HG02870 (cell line): Measurements from ENCODE around the gene WDR20.
A peak's percentile ranks its signal among the peaks of the same experiment; 100 is the strongest.
"Not testable (repeated sequence)": the region's sequence is repeated elsewhere in the genome, so short reads cannot be mapped to it uniquely, and the experiment has no call there.

Experiments used
- ATAC-seq: cut with Tn5 transposase; IDR thresholded peaks from one replicate; pipeline ENCODE4 v1.9.1; 2021; ENCODE audit warnings: mild to moderate bottlenecking, moderate library complexity; ENCODE audit not compliant: unreplicated experiment

The WDR20 gene, protein sequence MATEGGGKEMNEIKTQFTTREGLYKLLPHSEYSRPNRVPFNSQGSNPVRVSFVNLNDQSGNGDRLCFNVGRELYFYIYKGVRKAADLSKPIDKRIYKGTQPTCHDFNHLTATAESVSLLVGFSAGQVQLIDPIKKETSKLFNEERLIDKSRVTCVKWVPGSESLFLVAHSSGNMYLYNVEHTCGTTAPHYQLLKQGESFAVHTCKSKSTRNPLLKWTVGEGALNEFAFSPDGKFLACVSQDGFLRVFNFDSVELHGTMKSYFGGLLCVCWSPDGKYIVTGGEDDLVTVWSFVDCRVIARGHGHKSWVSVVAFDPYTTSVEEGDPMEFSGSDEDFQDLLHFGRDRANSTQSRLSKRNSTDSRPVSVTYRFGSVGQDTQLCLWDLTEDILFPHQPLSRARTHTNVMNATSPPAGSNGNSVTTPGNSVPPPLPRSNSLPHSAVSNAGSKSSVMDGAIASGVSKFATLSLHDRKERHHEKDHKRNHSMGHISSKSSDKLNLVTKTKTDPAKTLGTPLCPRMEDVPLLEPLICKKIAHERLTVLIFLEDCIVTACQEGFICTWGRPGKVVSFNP

DNA sequence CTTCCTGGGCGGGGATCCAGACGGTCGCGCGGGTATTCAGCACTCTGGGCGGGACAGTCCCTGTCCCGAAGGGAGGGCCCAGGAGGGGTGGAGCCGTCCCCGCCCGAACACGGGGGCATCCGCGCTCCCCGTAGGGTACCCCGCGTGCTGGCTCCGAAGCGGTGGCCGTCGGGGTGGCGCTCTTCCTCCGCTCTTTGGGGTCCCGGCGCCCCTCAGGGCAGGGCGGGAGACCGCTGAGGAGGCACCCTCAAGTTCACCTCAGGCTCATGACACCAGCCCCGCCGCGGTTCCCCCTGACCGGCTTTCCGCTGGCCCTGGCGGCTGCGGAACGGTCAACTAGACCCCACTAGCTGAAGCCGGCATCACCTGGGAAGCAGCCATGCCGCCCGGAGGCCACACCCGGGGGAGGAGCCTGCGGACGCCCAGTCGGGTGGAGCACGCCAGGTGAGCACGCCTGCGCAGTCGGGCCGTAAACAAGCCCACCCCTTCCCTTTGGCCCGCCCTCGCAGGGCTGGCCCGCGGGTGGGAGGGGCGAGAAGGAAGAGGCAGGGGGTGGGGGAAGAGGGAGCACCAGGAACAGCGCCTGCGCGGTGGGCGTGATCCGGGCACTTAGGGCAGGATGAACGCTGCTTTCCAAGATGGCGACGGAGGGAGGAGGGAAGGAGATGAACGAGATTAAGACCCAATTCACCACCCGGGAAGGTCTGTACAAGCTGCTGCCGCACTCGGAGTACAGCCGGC is at the start of gene WDR20:
Gene WDR20 (plus strand): TSS at position 612 of the 741 bp plus-strand sequence. CDS start 27 bp downstream, at position 639.
- peak; percentile 82 for ATAC-seq

DNA sequence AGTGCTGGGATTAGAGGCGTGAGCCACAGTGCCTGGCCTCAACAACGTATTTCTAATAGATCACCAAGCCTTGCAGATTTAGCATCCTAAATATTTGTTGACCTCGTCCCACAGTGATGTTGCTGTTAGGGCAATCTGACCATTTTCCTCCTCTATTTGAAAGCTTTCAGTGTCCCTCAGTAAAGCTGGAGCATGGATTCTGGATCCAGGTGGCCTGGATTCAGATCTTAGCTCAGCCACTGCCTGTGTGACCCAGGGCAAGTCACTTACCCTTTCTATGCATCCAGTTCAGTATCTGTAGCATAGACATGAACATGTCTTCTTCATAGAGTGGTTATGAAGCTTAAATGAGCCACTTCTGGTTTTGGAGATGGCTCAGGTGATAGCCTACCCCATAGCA is 49.0 kb upstream of the WDR20 start:
- ATAC-seq = no peak

DNA sequence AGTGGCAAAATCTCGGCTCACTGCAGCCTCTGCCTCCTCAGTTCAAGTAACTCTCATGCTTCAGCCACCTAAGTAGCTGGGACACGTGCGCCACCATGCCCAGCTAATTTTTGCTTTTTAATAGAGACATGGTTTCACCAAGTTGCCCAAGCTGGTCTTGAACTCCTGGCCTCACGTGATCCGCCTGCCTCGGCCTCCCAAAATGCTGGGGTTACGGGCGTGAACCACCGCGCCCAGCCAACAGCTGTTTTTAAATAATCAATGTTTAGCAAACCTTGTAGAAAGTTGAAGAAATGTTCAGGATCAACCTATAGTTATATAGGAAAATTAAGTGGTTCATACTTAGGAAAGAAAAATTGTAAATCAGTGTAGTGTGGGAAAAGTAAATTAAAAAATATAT is 46.9 kb upstream of the WDR20 start:
- ATAC-seq = no peak

DNA sequence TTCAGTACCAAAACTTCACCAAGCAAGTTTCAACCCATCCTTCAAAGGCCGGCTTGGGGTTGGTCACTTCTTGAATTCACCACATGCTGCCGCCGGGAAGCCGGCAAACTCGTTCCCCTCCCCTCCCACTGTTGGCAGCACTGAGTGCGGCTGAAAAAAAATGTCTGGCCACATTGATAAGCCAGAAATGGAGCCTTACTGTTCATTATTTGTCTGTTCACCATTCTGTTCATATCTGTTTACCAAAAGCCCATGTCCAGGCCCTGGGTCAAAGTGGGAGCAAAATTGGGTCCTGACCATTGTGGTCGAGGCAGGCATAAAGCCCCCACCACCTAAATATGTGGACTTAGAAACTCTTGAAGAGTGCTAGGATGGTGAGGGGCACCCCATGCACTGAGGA is 45.6 kb upstream of the WDR20 start:
- no peak for ATAC-seq

DNA sequence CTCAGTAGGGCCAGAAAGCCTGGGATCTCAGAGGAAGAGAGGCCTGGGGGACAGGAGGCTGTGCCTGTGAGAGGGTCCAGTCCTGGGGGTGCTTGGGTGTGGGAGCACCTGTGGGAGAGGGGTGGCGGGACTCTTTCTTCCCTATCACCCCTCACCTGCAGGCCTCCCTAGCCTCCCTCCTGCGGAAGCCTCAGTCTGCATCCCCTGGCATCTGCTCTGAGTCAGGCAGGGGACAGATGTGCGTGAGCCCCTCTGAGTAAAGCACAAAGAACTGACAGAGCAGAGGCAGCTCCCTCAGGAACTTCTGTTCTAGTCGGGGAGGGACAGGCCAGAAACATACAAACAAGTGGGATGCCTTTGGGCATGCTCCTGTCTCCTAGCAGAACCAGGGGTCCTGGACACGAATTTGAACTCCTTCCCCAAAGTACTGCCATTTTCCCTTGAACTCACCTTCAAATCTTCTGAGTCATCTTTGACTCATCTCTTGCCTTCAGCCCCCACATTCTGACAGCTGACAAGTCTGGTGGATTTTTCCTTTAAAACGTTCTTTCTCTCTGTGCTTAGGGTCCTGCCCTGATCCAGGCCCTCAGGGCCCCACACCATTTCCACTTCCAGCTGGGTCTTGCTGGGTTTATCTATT is 44.3 kb upstream of the WDR20 start:
- ATAC-seq = no peak

DNA sequence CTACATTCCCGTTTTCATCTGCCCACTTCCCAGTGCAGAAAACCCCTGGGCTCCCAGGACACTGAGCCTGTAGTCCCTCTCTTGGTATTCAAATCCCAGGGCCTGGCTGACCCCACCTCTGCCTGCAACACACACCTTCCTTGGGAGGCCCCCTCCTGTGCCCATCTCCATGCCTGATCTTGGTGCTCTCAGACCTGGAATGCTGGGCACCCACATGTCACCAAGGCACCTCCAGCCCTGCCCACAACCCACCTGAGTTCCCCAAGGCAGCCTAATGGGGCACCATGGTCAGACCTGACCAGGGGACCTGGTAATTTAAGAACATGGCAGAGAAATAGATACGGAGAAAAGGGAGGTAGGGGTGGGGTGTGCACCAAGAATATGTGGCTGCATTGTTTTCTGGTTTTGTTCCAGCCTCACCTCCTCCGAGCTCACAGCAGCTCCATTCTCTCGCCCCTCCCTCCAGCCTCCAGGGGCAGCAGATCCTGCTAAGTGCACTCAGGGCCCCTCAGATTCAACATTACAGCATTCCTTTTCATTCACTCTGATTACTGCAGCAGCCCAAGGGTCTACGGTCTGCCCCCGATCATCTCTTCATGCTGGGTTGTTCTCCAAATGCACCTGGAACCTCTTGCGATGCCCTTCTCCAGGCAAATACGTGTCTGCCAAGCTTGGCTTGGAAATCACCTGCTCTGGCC is 43.7 kb upstream of the WDR20 start:
- no peak for ATAC-seq

DNA sequence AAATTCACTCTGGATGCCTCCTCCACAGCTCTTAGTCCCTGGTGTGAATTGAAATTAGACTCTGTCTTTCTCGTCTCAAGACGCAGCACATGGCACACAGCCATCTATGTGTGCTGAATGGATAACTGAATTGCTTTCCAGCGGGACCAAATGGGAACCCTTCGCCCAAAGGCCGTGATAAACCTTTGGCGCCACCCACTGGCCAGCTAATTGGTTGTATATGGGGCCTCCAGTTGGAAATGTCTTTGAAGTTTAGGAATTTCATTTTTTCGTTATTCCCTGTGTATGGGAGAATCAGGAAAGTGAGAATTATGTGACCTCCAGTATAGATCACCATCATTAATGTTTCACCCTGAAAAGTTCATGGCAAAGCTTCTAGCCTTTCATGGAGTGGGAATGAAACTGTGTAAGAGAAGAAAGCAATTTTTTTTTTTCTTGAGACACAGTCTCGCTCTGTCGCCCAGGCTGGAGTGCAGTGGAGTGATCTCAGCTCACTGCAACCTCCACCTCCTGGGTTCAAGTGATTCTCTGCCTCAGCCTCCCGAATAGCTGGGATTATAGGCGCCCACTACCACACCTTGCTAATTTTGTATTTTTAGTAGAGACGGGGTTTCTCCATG is 43.0 kb upstream of the WDR20 start:
- no peak for ATAC-seq

DNA sequence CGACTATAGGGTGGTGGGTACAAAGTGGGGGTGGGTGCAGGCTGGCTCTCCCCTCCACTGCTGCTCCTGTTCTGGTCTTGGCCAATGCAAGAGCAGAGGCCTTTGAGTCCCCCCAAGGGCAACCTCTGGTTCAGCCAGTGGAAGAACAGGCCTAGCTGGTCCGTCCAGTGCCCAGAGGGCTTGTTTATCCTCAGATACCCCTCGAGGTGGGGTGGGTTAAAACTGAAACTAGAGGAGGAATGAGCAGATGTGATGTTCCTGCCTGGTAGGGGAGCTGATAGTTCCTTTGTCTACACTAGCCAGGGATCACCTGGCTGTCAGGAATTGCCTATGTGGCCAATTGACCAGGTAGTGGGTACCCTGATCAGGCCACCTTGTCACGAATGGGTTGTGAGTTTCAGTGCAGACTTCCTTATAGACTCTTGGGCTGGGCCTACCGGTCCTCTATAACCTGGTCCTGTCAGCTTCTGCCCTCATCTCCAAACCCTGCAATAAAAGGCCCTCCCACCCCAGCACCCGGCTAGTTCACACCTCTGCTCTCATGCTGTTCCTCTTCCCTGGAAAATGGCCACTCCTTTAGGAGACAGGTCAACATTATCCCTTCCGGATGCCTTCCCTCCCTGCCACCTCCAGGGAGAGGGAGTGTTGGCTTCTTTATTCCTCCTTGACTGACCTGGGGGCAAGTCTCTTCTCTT is 42.1 kb upstream of the WDR20 start:
- ATAC-seq = no peak

DNA sequence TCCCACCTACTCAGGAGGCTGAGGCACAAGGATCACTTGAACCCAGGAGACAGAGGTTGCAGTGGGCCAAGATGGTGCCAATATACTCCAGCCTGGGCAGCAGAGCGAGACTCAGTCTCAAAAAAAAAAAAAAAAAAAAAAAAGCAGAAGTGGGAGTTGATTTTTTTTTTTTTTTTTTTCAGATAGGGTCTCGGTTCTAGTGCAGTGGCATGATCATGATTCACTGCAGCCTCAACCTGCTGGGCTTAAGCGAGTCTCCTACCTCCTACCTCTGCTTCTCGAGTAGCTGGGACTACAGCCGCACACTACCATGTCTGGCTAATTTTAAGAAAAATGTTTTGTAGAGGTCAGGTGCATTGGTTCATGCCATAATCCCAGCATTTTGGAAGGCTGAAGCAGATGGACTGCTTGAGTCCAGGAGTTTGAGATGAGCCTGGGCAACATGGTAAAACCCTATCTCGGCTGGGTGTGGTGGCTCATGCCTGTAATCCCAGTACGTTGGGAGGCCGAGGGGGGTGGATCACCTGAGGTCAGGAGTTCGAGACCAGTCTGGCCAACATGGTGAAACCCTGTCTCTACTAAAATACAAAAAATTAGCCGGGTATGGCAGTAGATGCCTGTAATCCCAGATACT is 36.5 kb upstream of the WDR20 start:
- no peak for ATAC-seq

DNA sequence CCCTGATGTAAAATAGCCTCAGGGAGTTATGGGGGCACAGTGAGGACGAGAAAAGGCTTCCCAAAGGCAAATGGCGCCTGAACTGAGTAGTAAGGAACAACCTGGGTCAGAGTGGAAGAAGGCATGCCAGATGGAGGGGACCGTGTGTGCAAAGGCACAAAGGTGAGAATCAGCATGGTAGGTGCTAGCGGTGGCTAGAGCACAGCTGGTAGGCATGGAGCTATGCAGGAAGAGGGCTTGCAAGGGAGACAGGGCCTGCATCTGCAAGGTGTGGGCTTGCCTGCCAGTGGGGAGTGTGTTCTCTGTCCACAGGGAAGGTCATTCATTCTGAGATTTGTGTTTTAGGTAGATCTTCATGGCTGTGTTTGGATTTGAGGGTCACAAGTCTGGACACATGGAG is 34.3 kb upstream of the WDR20 start:
- no peak for ATAC-seq

DNA sequence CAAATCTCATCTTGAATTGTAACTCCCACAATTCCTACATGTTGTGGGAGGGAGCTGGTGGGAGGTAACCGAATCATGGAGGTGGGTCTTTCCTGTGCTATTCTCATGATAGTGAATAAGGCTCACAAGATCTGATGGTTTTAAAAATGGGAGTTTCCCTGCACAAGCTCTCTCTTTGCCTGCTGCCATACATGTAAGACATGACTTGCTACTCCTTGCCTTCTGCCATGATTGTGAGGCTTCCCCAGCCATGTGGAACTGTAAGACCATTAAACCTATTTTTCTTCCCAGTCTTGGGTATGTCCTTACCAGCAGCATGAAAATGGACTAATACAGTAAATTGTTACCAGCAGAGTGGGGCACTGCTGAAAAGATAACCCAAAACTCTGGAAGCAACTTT is 30.4 kb upstream of the WDR20 start:
- not testable (repeated sequence) for ATAC-seq

DNA sequence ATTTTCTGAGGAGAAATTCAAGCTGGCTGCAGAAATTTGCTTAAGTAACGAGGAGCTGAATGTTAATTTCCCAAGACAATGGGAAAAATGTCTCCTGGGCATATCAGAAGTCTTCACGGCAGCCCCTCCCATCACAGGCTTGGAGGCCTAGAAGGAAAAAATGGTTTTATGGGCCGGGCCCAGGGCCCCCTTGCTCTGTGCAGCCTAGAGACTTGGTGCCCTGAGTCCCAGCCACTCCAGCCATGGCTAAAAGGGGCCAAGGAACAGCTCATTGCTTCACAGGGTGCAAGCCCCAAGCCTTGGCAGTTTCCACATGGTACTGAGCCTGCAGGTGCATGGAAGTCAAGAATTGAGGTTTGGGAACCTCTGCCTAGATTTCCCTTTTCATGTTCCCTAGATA is 28.6 kb upstream of the WDR20 start:
- ATAC-seq = no peak

DNA sequence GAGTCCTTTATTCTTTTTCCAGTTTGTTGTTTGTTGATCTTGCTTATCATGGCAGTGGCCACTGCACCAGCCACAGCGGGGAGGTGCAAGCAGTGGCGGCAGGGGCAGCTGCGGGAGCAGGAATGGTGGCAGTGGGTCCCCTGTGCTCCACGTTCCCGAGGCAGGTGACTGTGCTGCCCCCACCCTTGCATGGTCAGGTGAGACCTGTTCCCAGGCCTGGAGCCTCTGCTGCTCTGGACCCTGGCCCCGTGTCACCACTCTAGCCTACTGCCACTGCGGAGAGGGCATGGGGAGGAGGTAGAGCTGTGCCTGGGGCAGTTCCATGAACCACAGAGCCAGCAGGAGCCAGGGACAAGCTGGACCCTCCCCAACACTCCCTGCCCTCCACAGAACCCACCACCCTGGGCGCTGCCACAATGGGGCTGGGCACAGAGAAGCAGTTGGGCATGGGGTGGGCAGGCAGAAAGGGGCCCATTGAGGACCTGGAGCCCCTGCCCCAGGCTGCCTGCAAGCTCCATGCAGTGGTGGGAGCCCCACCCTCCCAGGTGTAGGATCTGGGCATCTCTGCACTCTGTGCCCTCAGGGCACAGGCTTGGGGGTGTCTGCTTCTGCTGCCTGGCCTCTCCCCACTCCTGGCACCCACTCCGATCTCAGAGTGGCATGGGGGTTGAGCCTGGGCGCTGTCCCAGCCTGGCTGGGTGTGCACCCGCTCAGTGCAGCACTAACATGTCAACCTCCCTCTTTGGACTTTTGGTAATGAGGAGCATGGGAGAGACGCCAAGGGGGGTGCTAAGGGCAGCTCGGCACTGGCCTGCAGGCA is 23.1 kb upstream of the WDR20 start:
- ATAC-seq = no peak

DNA sequence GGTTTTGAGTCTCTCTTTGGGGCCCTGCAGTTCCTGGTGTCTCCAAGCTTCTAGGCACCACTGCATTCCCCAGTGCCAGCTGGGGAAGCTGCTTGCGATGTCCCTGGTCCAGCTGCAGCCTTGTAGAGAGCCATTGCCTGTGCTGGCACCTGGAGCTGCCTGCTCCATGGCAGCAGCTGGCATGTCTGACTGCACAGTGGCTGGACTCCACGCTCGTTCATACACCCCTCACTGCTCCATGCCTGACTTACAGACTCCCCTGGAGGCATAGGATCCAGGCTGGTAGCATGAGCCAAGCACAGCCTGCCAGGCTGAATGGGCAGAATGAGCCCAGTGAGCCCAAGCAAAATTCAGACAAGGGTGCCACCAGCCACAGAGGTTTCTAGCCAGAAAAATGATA is 21.8 kb upstream of the WDR20 start:
- ATAC-seq = no peak

DNA sequence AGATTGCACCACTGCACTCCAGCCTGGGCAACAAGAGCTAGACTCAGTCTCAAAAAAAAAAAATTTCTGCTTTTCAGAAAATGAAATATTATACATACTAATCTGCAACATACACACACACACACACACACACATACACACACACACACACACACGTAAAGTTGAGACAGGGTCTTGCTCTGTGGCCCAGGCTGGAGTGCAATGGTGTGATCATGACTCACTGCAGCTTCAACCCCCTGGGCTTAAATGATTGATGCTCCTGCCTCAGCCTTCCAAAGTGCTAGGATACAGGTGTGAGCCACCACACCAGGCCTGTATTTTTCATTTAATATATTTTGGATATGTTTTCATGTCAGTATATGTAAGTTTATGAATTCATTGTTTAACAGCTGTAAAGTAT is 18.8 kb upstream of the WDR20 start:
- ATAC-seq = no peak

DNA sequence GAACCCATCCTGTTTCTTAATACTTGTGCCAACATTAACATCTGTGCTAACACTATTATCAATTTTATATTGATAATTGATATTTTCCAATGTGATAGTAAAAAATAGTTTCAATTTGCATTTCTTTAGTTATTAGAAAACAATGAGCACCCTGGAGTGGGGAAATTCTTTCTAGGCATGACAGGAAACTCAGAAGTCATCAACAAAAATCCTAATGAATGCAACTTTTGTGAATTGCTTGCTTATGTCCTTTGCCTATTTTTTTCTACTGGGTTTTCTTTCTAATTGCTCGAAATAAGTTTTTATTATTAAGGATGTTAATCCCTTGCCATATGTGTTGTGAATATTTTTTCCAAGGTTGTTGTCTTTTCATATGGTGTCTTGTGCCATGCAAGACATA is 18.1 kb upstream of the WDR20 start:
- no peak for ATAC-seq

DNA sequence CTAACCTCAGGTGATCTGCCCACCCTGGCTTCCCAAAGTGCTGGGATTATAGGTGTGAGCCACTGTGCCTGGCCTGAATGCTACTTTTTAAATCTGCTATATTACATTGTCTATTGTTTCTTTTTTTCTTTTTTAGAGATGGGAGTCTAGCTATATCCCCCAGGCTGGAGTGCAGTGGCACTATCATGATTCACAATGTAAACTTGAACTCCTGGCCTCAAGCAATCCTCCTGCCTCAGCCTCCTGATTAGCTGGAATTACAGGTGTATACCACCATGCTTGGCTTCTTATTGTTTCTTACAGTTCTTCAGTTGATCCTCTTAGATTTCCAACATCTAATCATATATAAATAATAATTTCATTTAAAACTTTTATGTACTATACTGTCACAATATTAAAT is 15.3 kb upstream of the WDR20 start:
- ATAC-seq = no peak

DNA sequence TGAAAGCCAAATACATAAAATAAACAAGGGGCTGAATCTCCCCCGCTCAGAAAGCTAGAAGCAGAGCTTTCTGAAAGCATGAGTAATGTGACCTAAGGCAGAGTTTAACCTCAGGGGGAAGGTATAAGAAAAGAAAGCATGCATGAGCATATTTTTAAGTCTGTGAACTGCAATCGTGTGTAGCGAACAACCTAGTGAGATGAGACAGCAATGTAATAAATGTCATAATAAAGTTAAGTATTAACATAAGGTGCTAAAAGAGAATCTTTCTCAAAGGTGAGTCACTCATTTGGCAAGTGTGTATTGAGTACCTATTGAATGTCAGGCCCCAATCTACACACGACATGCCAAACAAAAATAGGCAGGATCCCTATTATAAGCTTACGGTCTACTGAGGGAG is 14.2 kb upstream of the WDR20 start:
- no peak for ATAC-seq
